Prostate gland (tissue), 2 donors: ENCODE measurements around the gene NCK1. TPM values are rescaled to one million over a fixed set of nuclear protein-coding genes. Genes with fewer than 3 reads are reported as not detected.

Experiments used
- DNase-seq: peaks from one replicate; pipeline ENCODE4 v3.0.0-alpha.2; 2019; ENCODE audit warnings: low spot score
- H3K27ac ChIP-seq, 2 donors: fragments of 200-600 bp; sonication (generic); 2 replicates each; pipeline ENCODE4 v1.5.1; 2017 to 2019
- H3K27me3 ChIP-seq: fragments of 200-600 bp; sonication (generic); replicated peaks from 2 replicates; pipeline ENCODE4 v1.5.1; 2019; ENCODE audit not compliant: insufficient read depth
- H3K36me3 ChIP-seq, 2 donors: fragments of 200-600 bp; sonication (generic); 1 replicate in 1 of 2; 2 replicates in 1 of 2; pipeline versions ENCODE4 v1.5.1 to v1.8.1; 2017 to 2019
- H3K4me1 ChIP-seq: fragments of 200-600 bp; sonication (generic); replicated peaks from 2 replicates; pipeline ENCODE4 v1.5.1; 2019
- H3K4me3 ChIP-seq, 2 donors: fragments of 200-600 bp; sonication (generic); 2 replicates each; pipeline ENCODE4 v1.5.1; 2017 to 2019
- H3K9me3 ChIP-seq: fragments of 200-600 bp; sonication (generic); 2 replicates; pipeline ENCODE4 v1.5.1; 2017
- CTCF ChIP-seq, 4 experiments: fragments of 200-600 bp in 2 of 4; fragments of 450-650 bp in 2 of 4; sonication (generic) in 2 of 4; IDR thresholded peaks; 1 replicate in 3 of 4; 2 replicates in 1 of 4; pipeline ENCODE4 v1.5.1; 2016 to 2019; ENCODE audit warnings: antibody characterized with exemption in 4 of 4, mild to moderate bottlenecking in 2 of 4, moderate library complexity in 2 of 4
- POLR2A ChIP-seq: fragments of 450-650 bp; IDR thresholded peaks from one replicate; pipeline ENCODE4 v1.6.1; 2016; ENCODE audit warnings: antibody characterized with exemption, mild to moderate bottlenecking
- POLR2AphosphoS5 ChIP-seq: sonication (generic); formaldehyde crosslinking; IDR thresholded peaks from one replicate; pipeline ENCODE4 v1.6.1; 2017; ENCODE audit warnings: antibody characterized with exemption
- WGBS: methylation state at CpG from one replicate; pipeline ENCODE4 v1.1.5; 2018; 5-methylcytosine and 5-hydroxymethylcytosine counted together
- intact Hi-C: fragments of 100-400 bp; cut with DNase I; formaldehyde crosslinking; loops from one replicate; pipeline ENCODE4 v1.14.2; 2022
- total RNA-seq, 2 donors: library from RNA; depleted of rRNA; stranded (reverse); fragments of >200 nt; gene quantifications; one replicate each; pipeline ENCODE4 v1.1.0, GENCODE V29; 2016

NCK1 gene
- total RNA-seq, 2 donors from 2014 or later = 23.3 to 35.6 TPM

- TF ChIP-seq POLR2AphosphoS5 = no peak
- no peak for TF ChIP-seq CTCF (IDR thresholded peaks at IDR 0.05)
- no peak for TF ChIP-seq POLR2A
- Histone ChIP-seq H3K27me3 (no peaks in the 10 kb centered on the region), H3K36me3 (no peaks in the 10 kb centered on the region), H3K4me1 (no peaks in the 10 kb centered on the region), H3K9me3 (no peaks in the 10 kb centered on the region), H3K4me3 (no peak overlapping the region), H3K27ac (no peak overlapping the region)
- 87% methylated on average over 1 of the region's 1 CpG for WGBS
- intact Hi-C loops = no loop called here
- DNase-seq = no peak
Observed at GRCh38 chr3:136950623-136951022, 88.6 kb downstream of the NCK1 start.

- 54% methylated on average over 1 of the region's 1 CpG for WGBS
- intact Hi-C loops = no loop called here
- H3K36me3 ChIP-seq = no peaks in the 10 kb centered on the region
- H3K9me3 ChIP-seq = no peaks in the 10 kb centered on the region
- no peak for DNase-seq
- no peaks in the 10 kb centered on the region for H3K27me3 ChIP-seq
- TF ChIP-seq POLR2AphosphoS5 = no peak
- TF ChIP-seq POLR2A = no peak
- TF ChIP-seq CTCF (IDR thresholded peaks at IDR 0.05) = no peak
- no peak overlapping the region for H3K27ac ChIP-seq
- H3K4me3 ChIP-seq = no peak overlapping the region
- H3K4me1 ChIP-seq = no peaks in the 10 kb centered on the region
Observed at GRCh38 chr3:136952292-136952691, 90.3 kb downstream of the NCK1 start.

- 90% methylated on average over 2 of the region's 2 CpGs for WGBS
- no peaks in the 10 kb centered on the region for H3K36me3 ChIP-seq
- intact Hi-C loops = no loop called here
Observed at GRCh38 chr3:136954251-136954650, 92.2 kb downstream of the NCK1 start.

GRCh38 chr3:136954980-136955780 is 93.2 kb downstream of the NCK1 start:
- Histone ChIP-seq H3K27ac (no peak overlapping the region), H3K4me1 (no peaks in the 10 kb centered on the region)
- no peak for DNase-seq

More at GRCh38 chr3:136954251-136954650, 92.2 kb downstream of the NCK1 start:
- no peak overlapping the region for H3K4me3 ChIP-seq
- no peaks in the 10 kb centered on the region for H3K4me1 ChIP-seq
- no peak overlapping the region for H3K27ac ChIP-seq
- no peaks in the 10 kb centered on the region for H3K9me3 ChIP-seq
- H3K27me3 ChIP-seq = no peaks in the 10 kb centered on the region
- no peak for DNase-seq
- TF ChIP-seq POLR2AphosphoS5 = no peak
- TF ChIP-seq CTCF (IDR thresholded peaks at IDR 0.05) = no peak
- no peak for TF ChIP-seq POLR2A

More at GRCh38 chr3:136954980-136955780, 93.2 kb downstream of the NCK1 start:
- Histone ChIP-seq H3K36me3 (no peaks in the 10 kb centered on the region), H3K27me3 (no peaks in the 10 kb centered on the region), H3K4me3 (no peak overlapping the region), H3K9me3 (no peaks in the 10 kb centered on the region)
- 79% methylated on average over 4 of the region's 4 CpGs for WGBS
- TF ChIP-seq POLR2AphosphoS5 = no peak
- no peak for TF ChIP-seq CTCF (IDR thresholded peaks at IDR 0.05)
- no peak for TF ChIP-seq POLR2A
- intact Hi-C loops = no loop called here
